HepG2 (cell line): Measurements from ENCODE around the gene SLC25A46. TPM values are rescaled to one million over a fixed set of nuclear protein-coding genes. Genes with fewer than 3 reads are reported as not detected.

Source experiments
- ATAC-seq: fragments of 200-7000 bp; cut with Tn5 transposase; 3 replicates; pipeline ENCODE4 v1.9.1; 2020; ENCODE audit warnings: mild to moderate bottlenecking, moderate library complexity
- BruUV-seq: library from RNA; stranded (reverse); fragments of 400-500 nt; replicated peaks from 2 replicates; lab custom pipeline; 2021; lab: Mats Ljungman, UMichigan
- CTCF ChIA-PET: fragments of 300-600 bp; formaldehyde crosslinking; extraction: SDS; loops from one replicate; lab custom pipeline; 2021; ENCODE audit warnings: low total read pairs, inconsistent platforms, low intra/inter-chr PET ratio; lab: Yijun Ruan, JAX
- POLR2A ChIA-PET: fragments of 350-600 bp; sonication (Branson Sonifier 250); formaldehyde crosslinking; loops from one replicate; lab custom pipeline; 2020; ENCODE audit warnings: antibody characterized with exemption, inconsistent platforms; lab: Yijun Ruan, JAX
- DNase-seq: peaks from one replicate; pipeline ENCODE4 v3.0.0-alpha.2; 2015; ENCODE audit warnings: low spot score
- FAIRE-seq: peaks from 3 replicates; lab custom pipeline; 2011; peaks lifted over from hg19 to GRCh38; lab: Jason Lieb, UNC
- H2AFZ ChIP-seq: one replicate; pipeline ENCODE4 v1.6.1; 2011; ENCODE audit warnings: low read length, inconsistent platforms
- H3K27ac ChIP-seq: fragments of 300-600 bp; 3 replicates; pipeline ENCODE4 v1.8.0; 2011; ENCODE audit warnings: mixed run types, mild to moderate bottlenecking, mixed read lengths, low read length, inconsistent platforms; ENCODE audit not compliant: insufficient read depth; ENCODE audit errors: extremely low read length
- H3K27me3 ChIP-seq, 2 experiments: fragments of 200-600 bp in 1 of 2; 2 replicates in 1 of 2; 3 replicates in 1 of 2; pipeline versions ENCODE4 v1.6.0 to v1.8.0; 2011; ENCODE audit warnings: low read length in 2 of 2, mild to moderate bottlenecking in 2 of 2, moderate library complexity in 2 of 2, inconsistent platforms in 1 of 2; ENCODE audit not compliant: insufficient read depth in 2 of 2, control insufficient read depth in 1 of 2
- H3K36me3 ChIP-seq, 2 experiments: fragments of 200-600 bp in 1 of 2; replicated peaks in 1 of 2; 2 replicates in 1 of 2; 3 replicates in 1 of 2; pipeline versions ENCODE4 v1.5.1 to v1.8.0; 2011; ENCODE audit warnings: low read length in 2 of 2, inconsistent platforms in 1 of 2; ENCODE audit not compliant: insufficient read depth in 2 of 2, control insufficient read depth in 1 of 2
- H3K4me1 ChIP-seq: 2 replicates; pipeline ENCODE4 v1.5.1; 2012; ENCODE audit warnings: low read length, inconsistent platforms; ENCODE audit not compliant: insufficient read depth
- H3K4me2 ChIP-seq: 2 replicates; pipeline ENCODE4 v1.6.0; 2011; ENCODE audit warnings: low read depth, low read length, inconsistent platforms
- H3K4me3 ChIP-seq, 3 experiments: fragments of 200-600 bp in 1 of 3; sonication (generic), shearing (Covaris generic) in 1 of 3; replicated peaks in 1 of 3; 2 replicates each; pipeline ENCODE4 v1.5.1; 2011 to 2016; ENCODE audit warnings: low read length in 3 of 3, inconsistent platforms in 2 of 3, low read depth in 2 of 3, mild to moderate bottlenecking in 2 of 3, control low read depth in 1 of 3, mixed read lengths in 1 of 3; ENCODE audit not compliant: insufficient read depth in 1 of 3
- H3K79me2 ChIP-seq: one replicate; pipeline ENCODE4 v1.6.1; 2011; ENCODE audit warnings: low read length, inconsistent platforms; ENCODE audit not compliant: insufficient read depth
- H3K9ac ChIP-seq: 2 replicates; pipeline ENCODE4 v1.6.0; 2011; ENCODE audit warnings: mild to moderate bottlenecking, low read depth, low read length, inconsistent platforms; ENCODE audit not compliant: insufficient read depth
- H3K9me3 ChIP-seq: 2 replicates; pipeline ENCODE4 v1.5.1; 2012; ENCODE audit warnings: mild to moderate bottlenecking, low read length
- H4K20me1 ChIP-seq: 2 replicates; pipeline ENCODE4 v1.6.0; 2011; ENCODE audit warnings: inconsistent platforms, mild to moderate bottlenecking, low read length, moderate library complexity; ENCODE audit not compliant: insufficient read depth
- ATF7-NPFF ChIP-seq: sonication (generic); formaldehyde crosslinking; IDR thresholded peaks from 2 replicates; pipeline ENCODE4 v1.8.1; 2023; ENCODE audit warnings: mild to moderate bottlenecking, low read depth, missing genetic modification reagents, moderate library complexity
- CEBPB ChIP-seq: IDR thresholded peaks from 2 replicates; pipeline ENCODE4 v1.6.1; 2011; ENCODE audit warnings: low read depth, low read length, improper control_type of control experiment, borderline replicate concordance
- KDM6A ChIP-seq: IDR thresholded peaks from 2 replicates; pipeline ENCODE4 v1.6.1; 2016; ENCODE audit warnings: low read depth
- RORA ChIP-seq: sonication (generic); formaldehyde crosslinking; IDR thresholded peaks from 2 replicates; pipeline ENCODE4 v1.5.0; 2020; ENCODE audit warnings: mild to moderate bottlenecking, missing genetic modification reagents, moderate library complexity
- ZNF572 ChIP-seq: sonication (generic); formaldehyde crosslinking; IDR thresholded peaks from 2 replicates; pipeline ENCODE4 v1.5.1; 2020; ENCODE audit warnings: mild to moderate bottlenecking, missing genetic modification reagents
- WGBS: methylation state at CpG from one replicate; pipeline ENCODE4 v1.1.6; 2017; ENCODE audit warnings: low lambda C conversion rate; 5-methylcytosine and 5-hydroxymethylcytosine counted together
- in situ Hi-C: cut with HindIII; loops from 2 replicates; pipeline ENCODE4 v1.10.0; 2017; ENCODE audit warnings: low pct_unique_long_range_greater_than_20kb; ENCODE audit not compliant: extremely low pct_ligation_motif_present
- intact Hi-C: fragments of 100-400 bp; cut with micrococcal nuclease; formaldehyde crosslinking; loops from one replicate; pipeline ENCODE4 v1.10.0; 2022; ENCODE audit not compliant: unreplicated experiment
- polyA plus RNA-seq, 8 experiments: library from polyadenylated mRNA; depleted of rRNA in 3 of 8; stranded (reverse) in 7 of 8; unstranded in 1 of 8; fragments of >200 nt; fragmentation: Illumina TruSeq in 4 of 8; extraction: Trizol in 4 of 8; gene quantifications; 2 replicates each; pipeline versions ENCODE4 v1.2.1 to v1.2.3, GENCODE V29; 2011 to 2016; ENCODE audit warnings: low read depth in 4 of 8, missing spikeins in 1 of 8, mixed read lengths in 1 of 8; ENCODE audit not compliant: insufficient read depth in 1 of 8
- total RNA-seq, 5 experiments: library from RNA; depleted of rRNA; stranded (reverse); fragments of >200 nt; fragmentation: Illumina TruSeq; extraction: Trizol; gene quantifications; 2 replicates each; pipeline ENCODE4 v1.2.3, GENCODE V29; 2016; ENCODE audit warnings: low read depth in 1 of 5

Gene SLC25A46
- total and polyA plus RNA-seq, 2 of the 13 experiments (the other 11 are each of a cell fraction or from before 2014, with no cell fraction given), result 14.2 to 34.6 TPM

- H3K79me2 ChIP-seq, result peaks cover 2% of the 10 kb centered on the region
- H2AFZ ChIP-seq, result peak overlapping the region; percentile 96
- peaks cover 11% of the 10 kb centered on the region for H3K4me1 ChIP-seq
- TF ChIP-seq RORA (CRISPR knock-in tag) (0 out of 2 replicates have a peak, but pooled peaks have one; percentile 27), ATF7-NPFF (CRISPR knock-in tag) (0 out of 2 replicates have a peak, but pooled peaks have one; percentile 19), KDM6A (no peak)
- H3K4me2 ChIP-seq, result peak overlapping the region; percentile 88
- intact Hi-C loops (loop anchor here (10.0 kb wide), 1 partner anchor 666 kb away; no protein-coding TSS in a partner anchor), in situ Hi-C loops (no loop called here)
- FAIRE-seq (no peak), DNase-seq (no peak), ATAC-seq (peak; percentile 71)
- whole genome bisulfite sequencing, result under 1% methylated on average over 14 of the region's 14 CpGs
- CTCF ChIA-PET, result no interaction called here
- peak overlapping the region; percentile 85 to 96 (median 95) for H3K4me3 ChIP-seq
- no peaks in the 10 kb centered on the region for H3K36me3 ChIP-seq
- H3K27me3 ChIP-seq, result no peaks in the 10 kb centered on the region; a peak in 2 of 5 replicates
- peak overlapping the region; percentile 88 for H3K9ac ChIP-seq
- TSS peak; percentile 87 for BruUV-seq
- no peaks in the 10 kb centered on the region for H4K20me1 ChIP-seq
- peak overlapping the region; percentile 83 for H3K27ac ChIP-seq
- POLR2A ChIA-PET, result interaction anchor here (0.7 to 2.3 kb wide), 3 partner anchors 354 to 1422 kb away, joined by 3 to 8 read pairs (median 3); partner anchors contain the start of gene WDR36
- no peaks in the 10 kb centered on the region for H3K9me3 ChIP-seq
Measured at GRCh38 chr5:110738503-110738811, 350 bp upstream of the SLC25A46 start.

GRCh38 chr5:110751902-110752762 lies 13.3 kb downstream of the SLC25A46 start:
- CTCF ChIA-PET, result no interaction called here
- Histone ChIP-seq H4K20me1 (no peaks in the 10 kb centered on the region), H3K27me3 (no peaks in the 10 kb centered on the region), H2AFZ (no peak overlapping the region), H3K9ac (no peak overlapping the region)
- BruUV-seq, result no TSS peak
- DNase-seq (no peak), ATAC-seq (no peak)
- peak; percentile 77 for TF ChIP-seq CEBPB
- TF ChIP-seq ZNF572 (CRISPR knock-in tag), result no peak
- TF ChIP-seq, all 625 proteins: peak for 1
- Histone ChIP-seq H3K4me2 (no peak overlapping the region), H3K36me3 (peaks cover 2 to 7% of the 10 kb centered on the region in 2 experiments; a peak in 1 of 5 replicates), H3K27ac (no peak overlapping the region), H3K79me2 (no peaks in the 10 kb centered on the region), H3K4me3 (no peak overlapping the region), H3K4me1 (no peaks in the 10 kb centered on the region), H3K9me3 (no peaks in the 10 kb centered on the region)
- in situ Hi-C loops, result loop anchor here (10.0 kb wide), 1 partner anchor 313 kb away; no protein-coding TSS in a partner anchor
- intact Hi-C loops, result loop anchor here (10.0 kb wide), 2 partner anchors 343 to 1413 kb away; partner anchors contain the start of gene WDR36
- FAIRE-seq, result no peak
- 96% methylated on average over 8 of the region's 8 CpGs for WGBS
- POLR2A ChIA-PET, result no interaction called here
